DOHH2 (cell line): ENCODE results near the gene HHAT.

ENCODE experiments used
- CTCF ChIP-seq: fragments of 200-600 bp; sonication (generic); IDR thresholded peaks from one replicate; pipeline ENCODE4 v1.5.1; 2014; ENCODE audit warnings: antibody characterized with exemption, mild to moderate bottlenecking, low read depth, low read length; ENCODE audit not compliant: poor library complexity, severe bottlenecking
- EZH2phosphoT487 ChIP-seq: fragments of 200-600 bp; sonication (generic); IDR thresholded peaks from 2 replicates; pipeline ENCODE4 v1.6.1; 2017; ENCODE audit warnings: borderline replicate concordance, mild to moderate bottlenecking, antibody characterized with exemption, low read length, moderate library complexity, mixed read lengths

- TF ChIP-seq CTCF = no peak
- TF ChIP-seq EZH2phosphoT487 = no peak
These were observed 320.0 kb downstream of the HHAT start for GRCh38 chr1:210648588-210649269.
